BJ (cell line): ENCODE results near the gene TMEM243. TPM values are rescaled to one million over a fixed set of nuclear protein-coding genes. Genes with fewer than 3 reads are reported as not detected.
A peak's percentile ranks its signal among the peaks of the same experiment; 100 is the strongest.

Experiments
- CTCF ChIA-PET: fragments of 350-600 bp; formaldehyde crosslinking; extraction: SDS; loops from one replicate; lab custom pipeline; 2021; ENCODE audit warnings: antibody characterized with exemption, inconsistent platforms; lab: Yijun Ruan, JAX
- POLR2A ChIA-PET: fragments of 300-600 bp; sonication (Branson Sonifier 250); formaldehyde crosslinking; extraction: SDS; loops from one replicate; lab custom pipeline; 2021; ENCODE audit warnings: antibody characterized with exemption; lab: Charles Lee
- DNase-seq: peaks from one replicate; pipeline ENCODE4 v3.0.0-alpha.2; 2011; ENCODE audit warnings: low read depth
- H3K27me3 ChIP-seq: 2 replicates; pipeline ENCODE4 v1.6.0; 2011; ENCODE audit warnings: low read length; ENCODE audit not compliant: control insufficient read depth, insufficient read depth
- H3K36me3 ChIP-seq: 2 replicates; pipeline ENCODE4 v1.5.1; 2011; ENCODE audit warnings: low read length; ENCODE audit not compliant: control insufficient read depth, insufficient read depth
- H3K4me3 ChIP-seq: 2 replicates; pipeline ENCODE4 v1.5.1; 2011; ENCODE audit warnings: low read depth, mild to moderate bottlenecking, control low read depth, low read length
- CTCF ChIP-seq: IDR thresholded peaks from 2 replicates; pipeline ENCODE4 v1.5.1; 2011; ENCODE audit warnings: low read depth, mild to moderate bottlenecking, control low read depth, inconsistent platforms, low read length, moderate library complexity; ENCODE audit not compliant: insufficient read depth
- polyA plus RNA-seq: library from polyadenylated mRNA; depleted of rRNA; stranded (reverse); fragments of >200 nt; gene quantifications from 2 replicates; pipeline ENCODE4 v1.2.3, GENCODE V29; 2011

Gene TMEM243
- polyA plus RNA-seq, 1 experiment: 23.6 TPM

GRCh38 chr7:87154569-87154968, 65.0 kb downstream of the TMEM243 start:
- H3K27me3 ChIP-seq: no peaks in the 10 kb centered on the region
- CTCF ChIA-PET: interaction anchor here (3.4 kb wide), 1 partner anchor 227 kb away, joined by 18 read pairs; no protein-coding TSS in a partner anchor
- H3K4me3 ChIP-seq: peak overlapping the region; percentile 91
- no peak for DNase-seq
- POLR2A ChIA-PET: interaction anchor here (0.5 to 0.7 kb wide), 2 partner anchors 14 to 902 kb away, joined by 3 read pairs; no protein-coding TSS in a partner anchor
- H3K36me3 ChIP-seq: no peaks in the 10 kb centered on the region
- TF ChIP-seq CTCF: no peak

- Histone ChIP-seq H3K36me3 (no peaks in the 10 kb centered on the region), H3K4me3 (peak overlapping the region; percentile 91), H3K27me3 (no peaks in the 10 kb centered on the region)
- DNase-seq: no peak
- no peak for TF ChIP-seq CTCF
- CTCF ChIA-PET: interaction anchor here (3.4 kb wide), 1 partner anchor 227 kb away, joined by 18 read pairs; no protein-coding TSS in a partner anchor
- POLR2A ChIA-PET: interaction anchor here (0.5 to 0.7 kb wide), 2 partner anchors 15 to 903 kb away, joined by 3 read pairs; no protein-coding TSS in a partner anchor
Measured at GRCh38 chr7:87154166-87154565, 65.4 kb downstream of the TMEM243 start.

DNA sequence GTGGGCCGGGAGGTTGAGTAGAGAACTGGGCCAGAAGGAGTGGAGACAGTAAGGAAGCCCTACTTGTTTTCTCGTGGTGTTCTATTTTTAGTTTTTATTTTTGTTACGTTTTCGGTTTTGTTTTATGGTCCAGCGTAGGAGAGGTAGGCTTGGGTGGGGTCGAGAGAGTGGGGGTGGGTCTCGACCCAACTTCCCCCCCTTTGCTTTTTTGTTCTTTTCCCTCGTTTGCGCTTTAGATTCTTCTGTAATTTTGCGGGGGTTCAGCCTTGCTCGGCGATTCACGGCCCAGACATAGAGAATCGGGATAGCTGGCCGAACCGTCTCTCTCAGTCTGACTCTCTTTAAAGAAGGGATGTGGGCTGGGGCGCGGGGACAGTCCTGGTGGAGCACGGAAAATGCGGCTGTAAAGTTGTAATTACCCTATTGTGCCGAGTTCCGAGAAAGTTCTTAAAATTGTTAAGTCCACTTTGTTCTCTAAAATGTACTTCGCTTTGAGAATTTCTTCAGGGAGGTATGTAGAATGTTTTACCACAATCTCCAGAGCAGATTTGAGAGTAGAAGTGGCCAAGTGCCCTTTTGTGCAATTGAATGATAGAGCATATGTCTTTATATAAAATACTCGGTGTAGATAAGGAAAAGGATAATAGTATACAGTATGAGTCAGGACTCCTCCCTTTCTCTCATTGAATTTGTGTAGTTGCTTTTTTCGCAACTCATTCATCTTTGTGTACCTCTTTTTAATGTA, 66.5 kb downstream of the TMEM243 start:
- CTCF ChIA-PET: interaction anchor here (0.7 to 3.4 kb wide), 4 partner anchors 16 to 226 kb away, joined by 3 to 18 read pairs (median 3); no protein-coding TSS in a partner anchor
- Histone ChIP-seq H3K4me3 (peak overlapping the region; percentile 91), H3K27me3 (no peaks in the 10 kb centered on the region), H3K36me3 (no peaks in the 10 kb centered on the region)
- TF ChIP-seq CTCF: no peak
- POLR2A ChIA-PET: interaction anchor here (0.5 to 1.1 kb wide), 5 partner anchors 33 to 200 kb away, joined by 3 to 23 read pairs (median 6); partner anchors contain the start of gene TMEM243
- no peak for DNase-seq

DNA sequence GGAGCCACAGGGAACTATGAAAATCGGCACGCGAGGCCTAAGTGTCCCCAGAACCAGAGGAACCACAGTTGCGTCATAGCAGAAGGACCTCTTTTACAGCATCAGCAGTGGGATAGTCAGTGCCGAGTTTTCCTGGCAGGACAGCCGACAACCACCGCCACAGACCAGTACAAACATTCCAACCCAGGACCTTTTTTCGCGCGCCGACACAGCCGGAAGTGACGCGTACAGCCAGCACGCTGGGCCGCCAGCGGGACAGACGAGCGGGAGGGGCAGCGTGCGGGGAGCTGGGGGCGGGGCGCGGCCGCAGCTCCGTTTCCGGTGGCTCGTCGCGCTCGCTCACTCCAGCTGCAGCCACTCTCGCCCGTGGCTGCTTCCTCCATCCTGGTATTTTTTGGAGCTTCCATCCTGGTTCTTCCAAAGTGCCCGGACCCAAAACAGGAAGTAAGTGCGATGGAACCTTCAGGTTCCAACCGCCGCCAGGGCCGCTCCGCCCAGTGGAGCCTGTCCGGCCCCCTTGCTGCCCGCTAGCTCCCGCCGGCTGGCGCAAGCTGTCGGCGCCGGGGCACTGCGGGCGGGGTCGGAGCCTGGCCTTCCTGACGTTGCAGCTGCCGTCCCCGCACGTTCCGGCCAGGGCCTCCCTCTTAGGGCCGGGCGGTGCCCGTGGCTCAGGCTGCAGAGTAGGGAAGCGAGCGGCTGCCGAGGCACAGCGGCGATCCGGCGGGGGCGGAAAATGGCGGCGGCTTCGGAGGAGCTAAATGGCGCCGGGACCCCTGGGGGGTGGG, 67.2 kb downstream of the TMEM243 start, which contains the start of gene DMTF1:
TSS of gene DMTF1 (plus strand) at position 342 of the 785 bp plus-strand sequence. CDS start 12,489 bp downstream, outside the sequence.
- DNase-seq: peak; percentile 85
- no peak for TF ChIP-seq CTCF
- POLR2A ChIA-PET: interaction anchor here (0.5 to 1.1 kb wide), 6 partner anchors 12 to 200 kb away, joined by 3 to 23 read pairs (median 6); partner anchors contain the start of gene TMEM243
- H3K27me3 ChIP-seq: no peaks in the 10 kb centered on the region
- CTCF ChIA-PET: interaction anchor here (0.7 to 3.4 kb wide), 5 partner anchors 17 to 230 kb away, joined by 3 to 18 read pairs (median 3); no protein-coding TSS in a partner anchor
- H3K36me3 ChIP-seq: no peaks in the 10 kb centered on the region
- peak within 1 kb of the TSS; percentile 91 for H3K4me3 ChIP-seq
